ENCODE results near the gene CACNA1H.

The CACNA1H gene

GRCh38 chr16:1142911-1143310, 10.0 kb upstream of the CACNA1H start:
- no peak for DNase-seq (ENCODE audit: low read depth)

DNA sequence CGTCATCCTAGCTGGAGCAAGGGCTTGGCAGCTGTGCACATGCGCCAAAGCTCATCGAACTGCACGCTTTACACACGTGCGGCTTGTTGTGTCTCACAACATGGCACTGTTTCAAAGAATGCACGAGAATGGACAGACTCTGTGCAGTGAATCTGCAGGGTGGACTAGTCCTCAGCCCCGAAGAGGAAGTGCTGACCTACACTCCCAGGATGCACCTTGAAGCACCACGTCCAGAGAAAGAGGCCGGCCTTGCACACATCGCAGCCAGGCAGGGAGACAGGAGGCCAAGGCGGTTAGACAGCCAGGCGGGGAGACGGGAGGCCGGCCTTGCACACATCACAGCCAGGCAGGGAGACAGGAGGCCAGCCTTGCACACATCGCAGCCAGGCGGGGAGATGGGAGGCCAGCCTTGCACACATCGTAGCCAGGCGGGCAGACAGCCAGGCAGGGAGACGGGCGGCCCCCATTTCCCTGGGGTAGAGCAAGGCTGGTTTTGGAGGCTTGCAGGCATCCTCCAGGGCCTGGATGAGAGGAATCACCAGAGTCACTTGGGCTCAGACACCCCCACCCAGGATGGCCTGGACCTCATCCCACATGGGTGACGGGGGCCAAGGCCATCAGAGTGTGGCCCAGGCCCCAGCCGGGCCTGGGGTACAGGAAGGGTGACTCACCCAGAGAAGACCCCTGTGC, 9.0 kb upstream of the CACNA1H start:
- DNase-seq (ENCODE audit: low read depth): no peak

- no peak for DNase-seq (ENCODE audit: low read depth)
Measured at GRCh38 chr16:1144476-1145382, 8.2 kb upstream of the CACNA1H start.

GRCh38 chr16:1145383-1146100, 7.4 kb upstream of the CACNA1H start:
- DNase-seq (ENCODE audit: low read depth): no peak

- no peak for DNase-seq (ENCODE audit: low read depth)
Measured at GRCh38 chr16:1146409-1146808, 6.5 kb upstream of the CACNA1H start.

DNA sequence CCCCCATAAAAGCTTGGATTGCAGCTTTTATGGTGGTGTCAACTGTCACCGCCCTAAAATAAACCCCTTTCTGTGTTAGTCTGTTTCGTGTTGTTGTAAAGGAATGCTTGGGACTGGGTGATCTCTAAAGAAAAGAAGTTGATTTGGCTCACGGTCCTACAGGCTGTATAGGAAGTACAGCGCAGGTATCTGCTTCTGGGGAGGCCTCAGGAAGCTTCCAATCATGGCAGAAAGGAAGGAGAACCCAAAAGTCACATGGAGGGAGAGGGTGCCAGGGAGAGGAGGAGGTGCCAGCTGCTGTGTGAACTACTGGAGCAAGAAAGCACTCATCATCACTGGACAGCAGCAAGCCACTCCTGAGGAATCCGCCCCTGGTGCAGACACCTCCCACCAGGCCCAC, 5.9 kb upstream of the CACNA1H start:
- DNase-seq (ENCODE audit: low read depth): no peak

DNA sequence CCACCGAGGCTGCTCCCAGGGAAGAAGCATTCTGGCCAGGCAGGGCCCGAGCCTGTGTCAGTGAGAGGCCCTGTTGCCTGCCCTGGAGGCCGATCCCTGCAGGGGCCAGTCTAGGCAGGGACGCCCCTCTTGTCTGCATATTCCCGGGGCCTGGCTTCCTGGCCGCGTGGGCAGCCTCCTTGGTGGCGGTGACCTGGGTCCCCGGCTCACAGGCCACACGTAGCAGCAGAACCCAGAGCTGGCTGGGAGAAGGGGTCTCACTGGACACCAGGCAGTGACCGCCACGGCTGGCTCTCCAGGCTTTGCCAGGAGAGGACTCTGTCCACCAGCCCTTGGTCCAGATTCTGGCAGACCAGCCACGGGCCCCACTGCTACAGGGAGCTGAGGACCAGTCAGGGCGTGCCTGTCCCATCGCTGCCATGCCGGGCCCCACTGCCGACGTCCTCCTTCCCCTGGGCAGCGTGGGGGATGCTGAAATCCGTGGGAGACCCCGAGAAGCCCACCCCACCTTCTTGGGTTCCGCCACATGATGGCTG, 3.7 kb upstream of the CACNA1H start:
- no peak for DNase-seq (ENCODE audit: low read depth)

GRCh38 chr16:1150511-1150982, 2.4 kb upstream of the CACNA1H start:
- no peak for DNase-seq (ENCODE audit: low read depth)

DNA sequence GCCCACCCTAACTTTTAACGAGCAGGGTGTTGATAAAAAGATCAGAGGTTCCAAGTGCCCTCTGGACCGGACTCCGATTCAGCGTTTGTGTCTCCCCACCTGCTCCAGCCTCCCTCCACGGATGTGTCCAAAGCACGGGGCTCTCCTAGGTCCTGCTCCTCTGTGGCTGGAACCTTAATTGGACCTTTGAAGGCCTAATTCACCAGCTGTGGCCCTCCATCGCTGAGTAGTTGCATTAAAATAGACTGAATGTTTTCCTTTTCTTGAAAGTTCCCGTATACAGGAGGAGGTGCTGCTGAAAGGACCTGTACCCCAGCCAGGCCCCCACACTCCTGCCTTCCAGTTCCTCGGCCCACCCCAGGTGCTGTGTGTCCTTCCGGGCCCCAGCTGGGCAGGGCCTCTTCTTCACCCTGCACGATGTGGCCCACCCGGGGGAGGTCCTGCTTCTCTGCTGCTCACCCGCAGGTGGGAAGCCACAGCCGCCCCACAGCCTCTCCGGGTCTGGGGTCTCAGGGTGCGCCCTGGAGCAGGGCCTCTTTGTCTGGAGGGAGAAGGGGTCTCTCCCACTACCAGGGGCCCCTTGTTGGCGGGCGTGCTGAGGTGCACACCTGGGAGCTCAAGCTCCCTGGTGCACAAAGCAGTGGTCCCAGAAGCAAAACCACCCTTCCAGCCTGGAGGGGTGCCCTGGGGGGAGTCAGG, 1.3 kb upstream of the CACNA1H start:
- DNase-seq (ENCODE audit: low read depth): no peak

- DNase-seq (ENCODE audit: low read depth): peak; percentile 4
Measured at GRCh38 chr16:1152123-1152638, 725 bp upstream of the CACNA1H start.

DNA sequence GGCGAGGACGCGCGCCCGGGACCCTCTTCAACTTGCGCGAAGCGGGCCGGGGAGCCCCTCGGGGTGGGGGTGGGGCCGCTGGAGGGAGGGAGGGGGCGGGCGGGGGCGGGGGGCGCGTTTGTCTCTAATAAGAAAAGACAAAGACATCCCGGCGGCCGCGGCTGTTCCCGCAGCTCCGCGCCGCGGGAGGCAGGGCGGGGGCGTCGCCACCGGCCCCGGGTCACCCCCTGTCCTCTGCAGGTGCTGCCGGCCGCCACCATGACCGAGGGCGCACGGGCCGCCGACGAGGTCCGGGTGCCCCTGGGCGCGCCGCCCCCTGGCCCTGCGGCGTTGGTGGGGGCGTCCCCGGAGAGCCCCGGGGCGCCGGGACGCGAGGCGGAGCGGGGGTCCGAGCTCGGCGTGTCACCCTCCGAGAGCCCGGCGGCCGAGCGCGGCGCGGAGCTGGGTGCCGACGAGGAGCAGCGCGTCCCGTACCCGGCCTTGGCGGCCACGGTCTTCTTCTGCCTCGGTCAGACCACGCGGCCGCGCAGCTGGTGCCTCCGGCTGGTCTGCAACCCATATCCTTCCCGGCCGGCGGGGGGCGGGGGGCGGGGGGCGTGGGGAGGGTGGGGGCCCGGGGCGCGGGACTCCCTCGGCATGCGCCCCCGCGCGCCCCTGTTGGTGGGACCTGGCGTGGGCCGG, 714 bp downstream of the CACNA1H start:
- no peak for DNase-seq (ENCODE audit: low read depth)

GRCh38 chr16:1154291-1154886, 1.5 kb downstream of the CACNA1H start:
- DNase-seq (ENCODE audit: low read depth): no peak

GRCh38 chr16:1154887-1155331, 2.0 kb downstream of the CACNA1H start:
- DNase-seq (ENCODE audit: low read depth): no peak

DNA sequence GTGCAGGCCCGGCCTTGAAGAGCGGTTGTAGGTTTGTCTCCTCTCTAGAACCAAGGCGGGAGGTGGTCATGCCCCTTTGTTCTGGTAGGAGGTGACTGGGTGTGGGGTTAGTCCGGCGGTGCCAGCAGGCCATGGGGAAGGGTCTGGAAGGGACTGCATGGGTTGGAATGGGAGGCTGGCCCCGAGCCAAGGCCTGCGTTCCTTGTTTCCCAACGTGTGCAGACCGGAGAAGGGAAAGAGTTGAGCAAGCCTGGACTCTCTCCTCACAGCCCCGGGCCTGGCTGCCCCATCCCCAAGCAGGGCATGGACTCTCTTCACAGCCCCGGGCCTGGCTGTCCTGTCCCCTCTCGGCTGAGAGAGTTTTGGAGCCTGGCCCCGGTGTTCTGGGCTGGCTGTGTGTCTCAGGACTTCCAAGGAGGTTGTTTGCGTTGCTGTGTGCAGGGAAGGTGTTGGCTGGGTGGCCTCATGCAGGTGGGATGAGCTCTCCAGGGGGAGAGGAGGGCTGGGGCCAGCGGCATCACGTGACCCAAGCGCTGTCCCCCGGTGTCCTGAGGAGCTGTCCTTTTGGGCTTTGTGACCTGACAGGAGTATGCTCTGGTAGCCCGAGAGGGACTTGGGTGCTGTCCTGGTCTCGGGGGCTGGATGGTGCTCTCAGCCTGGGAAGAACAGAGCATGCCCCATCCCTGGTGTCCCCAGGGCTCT, 2.6 kb downstream of the CACNA1H start:
- no peak for DNase-seq (ENCODE audit: low read depth)

GRCh38 chr16:1156055-1156982, 3.4 kb downstream of the CACNA1H start:
- no peak for DNase-seq (ENCODE audit: low read depth)

DNA sequence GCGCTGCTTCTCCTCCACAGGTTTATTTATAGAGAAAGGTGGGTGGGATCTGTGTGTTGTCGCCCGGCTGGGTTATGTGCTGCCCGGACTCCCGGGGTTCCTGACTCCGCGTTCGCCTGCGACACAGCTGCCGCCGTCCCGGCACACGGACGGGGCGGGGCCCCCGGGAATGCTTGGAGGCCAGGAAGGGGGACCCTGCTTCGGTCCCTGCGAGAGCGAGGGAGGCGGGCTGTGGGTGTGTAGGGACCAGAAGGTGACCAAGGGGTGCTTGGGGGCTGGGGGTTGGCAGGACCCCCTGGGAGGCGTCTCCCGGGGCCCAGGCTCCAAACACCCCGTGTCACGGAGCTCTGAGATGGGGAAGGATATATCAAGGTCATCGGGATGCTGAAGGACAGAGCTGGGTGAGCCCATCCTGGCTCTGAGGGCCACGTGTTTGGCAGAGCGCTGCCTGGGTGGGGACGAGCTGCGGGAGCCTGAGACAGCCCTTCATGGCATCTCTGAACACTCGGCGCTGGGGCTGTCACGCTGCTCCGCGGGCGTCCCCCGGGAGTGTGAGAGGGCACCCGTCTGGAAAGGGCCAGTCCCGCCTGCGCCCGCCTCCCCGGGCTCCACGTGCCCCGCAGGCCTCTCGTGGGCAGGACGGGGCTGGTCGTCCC, 4.2 kb downstream of the CACNA1H start:
- no peak for DNase-seq (ENCODE audit: low read depth)

- DNase-seq (ENCODE audit: low read depth): no peak
Measured at GRCh38 chr16:1157639-1158455, 4.9 kb downstream of the CACNA1H start.

Measured in stimulated activated CD8-positive, alpha-beta memory T cell treated with anti-CD3 and anti-CD28 coated beads, Interleukin-15, amount 100 ng/mL, for 1 hour (primary cell).